Astrocyte of the hippocampus (primary cell): ENCODE measurements around the gene PRKCD.

ENCODE experiments used
- DNase-seq: peaks from one replicate; pipeline ENCODE4 v3.0.0; 2011; ENCODE audit warnings: low read depth, low spot score

PRKCD gene

GRCh38 chr3:53232641-53233377, 71.8 kb downstream of the PRKCD start:
- no peak for DNase-seq

DNA sequence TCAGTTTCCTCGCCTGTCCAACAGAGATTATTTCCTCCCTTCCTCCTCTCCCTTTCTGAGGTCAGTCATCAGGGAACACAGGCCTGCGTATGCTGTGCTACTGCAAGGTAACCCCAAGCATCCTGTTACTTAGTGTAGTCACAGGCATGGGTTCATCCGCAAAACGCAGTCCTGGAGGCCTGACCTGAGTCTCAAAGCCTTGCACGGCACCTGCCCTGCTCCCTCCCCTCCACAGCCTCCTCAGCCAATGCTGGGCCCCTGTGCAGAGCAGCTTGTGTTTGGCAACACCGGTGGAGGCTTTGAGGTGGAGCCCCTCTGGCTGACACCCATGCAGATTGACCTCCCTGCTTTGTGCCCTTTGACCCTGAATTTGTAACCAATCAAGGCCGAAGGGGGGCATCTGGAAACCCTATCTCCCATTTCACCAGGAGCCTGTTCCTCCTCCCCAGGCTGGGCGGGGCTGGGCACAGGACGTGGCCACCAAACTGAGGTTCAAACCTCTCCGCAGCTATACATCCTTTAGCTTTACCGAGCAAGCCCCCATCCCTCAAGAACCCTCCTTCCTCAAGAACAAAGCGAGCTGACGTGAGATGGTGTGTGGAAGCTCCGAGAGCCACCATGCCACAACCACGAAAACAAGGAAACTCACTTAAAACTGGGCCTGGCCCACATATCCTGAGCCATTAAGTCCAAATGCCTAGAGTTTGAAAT, 73.3 kb downstream of the PRKCD start:
- DNase-seq = no peak

- no peak for DNase-seq
These were observed 73.8 kb downstream of the PRKCD start for GRCh38 chr3:53234841-53235232.

- no peak for DNase-seq
These were observed 74.5 kb downstream of the PRKCD start for GRCh38 chr3:53235545-53235944.

GRCh38 chr3:53236112-53236841, 75.3 kb downstream of the PRKCD start:
- DNase-seq = peak; percentile 86

- DNase-seq = peak; percentile 94
These were observed 77.2 kb downstream of the PRKCD start for GRCh38 chr3:53238051-53238850.

GRCh38 chr3:53238886-53239285, 77.9 kb downstream of the PRKCD start:
- DNase-seq = no peak

- DNase-seq = no peak
These were observed 78.8 kb downstream of the PRKCD start for GRCh38 chr3:53239800-53240199.

DNA sequence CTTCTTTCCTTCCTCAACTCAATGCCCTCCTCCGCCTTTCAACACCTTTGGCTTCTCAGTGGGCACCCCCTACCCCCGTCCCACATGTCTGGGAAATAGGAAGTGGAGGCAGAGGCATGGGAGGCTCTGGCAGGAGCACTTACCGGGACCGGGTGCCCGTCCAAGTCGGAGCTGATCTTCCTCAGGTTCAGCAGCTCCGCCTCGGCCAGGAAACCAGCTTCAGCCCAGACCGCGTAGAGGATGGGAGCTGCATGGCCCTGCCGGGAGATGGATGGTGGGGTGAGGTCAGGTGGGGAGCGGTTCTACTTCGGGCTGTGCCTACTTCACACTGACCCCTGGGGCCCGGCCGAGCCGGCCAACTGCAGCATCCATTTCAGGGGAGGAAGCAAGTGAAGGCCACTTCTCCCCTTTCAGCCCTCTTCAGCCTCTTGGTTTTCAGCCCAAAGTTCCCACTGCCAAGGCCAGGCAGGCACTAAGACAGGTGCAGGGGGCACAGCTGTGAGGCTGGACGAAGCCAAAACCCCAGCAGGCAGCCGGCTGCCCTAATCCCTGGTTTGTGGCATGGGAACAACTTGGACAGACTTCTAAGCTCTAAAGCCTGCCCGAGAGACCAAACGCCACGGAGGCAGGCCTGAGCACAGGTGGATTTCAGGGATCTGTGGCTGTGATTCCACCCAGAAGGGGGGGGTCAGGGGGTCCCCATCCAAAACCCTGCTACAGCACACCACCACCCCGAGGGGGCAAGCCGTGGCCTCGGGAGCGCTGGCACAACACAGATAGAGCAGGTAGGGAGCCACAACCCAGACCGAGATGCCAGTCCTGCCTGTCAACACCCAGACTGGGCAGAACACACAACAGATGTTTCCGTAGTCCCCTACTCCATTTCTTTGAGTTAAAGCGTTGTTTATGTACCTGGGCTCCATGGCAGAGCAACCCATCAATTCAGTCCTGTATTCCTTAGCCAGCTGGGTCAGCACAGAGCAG, 80.3 kb downstream of the PRKCD start:
- no peak for DNase-seq

GRCh38 chr3:53242155-53242554, 81.1 kb downstream of the PRKCD start:
- DNase-seq = no peak
